Sigmoid colon (tissue), 7 donors: ENCODE data around the gene EEF2KMT. TPM values are rescaled to one million over a fixed set of nuclear protein-coding genes. Genes with fewer than 3 reads are reported as not detected.
"Not testable (repeated sequence)": the region's sequence is repeated elsewhere in the genome, so short reads cannot be mapped to it uniquely, and the experiment has no call there.

Experiments
- DNase-seq: peaks from one replicate; pipeline ENCODE4 v3.0.0-alpha.2; 2019
- H3K27ac ChIP-seq, 4 donors: fragments of 200-600 bp; sonication (generic); one replicate each; pipeline ENCODE4 v1.5.1; 2016 to 2019; ENCODE audit warnings: mild to moderate bottlenecking in 1 of 4
- H3K27me3 ChIP-seq, 3 donors: fragments of 200-600 bp; sonication (generic); one replicate each; pipeline ENCODE4 v1.5.1; 2019; ENCODE audit warnings: mild to moderate bottlenecking in 1 of 3
- H3K36me3 ChIP-seq, 4 donors: fragments of 200-600 bp; sonication (generic); one replicate each; pipeline ENCODE4 v1.5.1; 2016 to 2019
- H3K4me1 ChIP-seq, 4 donors: fragments of 200-600 bp; sonication (generic); one replicate each; pipeline ENCODE4 v1.5.1; 2017 to 2019
- H3K4me3 ChIP-seq, 4 donors: fragments of 200-600 bp; sonication (generic); one replicate each; pipeline ENCODE4 v1.5.1; 2017 to 2019; ENCODE audit warnings: mild to moderate bottlenecking in 2 of 4, moderate library complexity in 1 of 4
- H3K9me3 ChIP-seq, 4 donors: fragments of 200-600 bp in 3 of 4; sonication (generic) in 3 of 4; one replicate each; pipeline versions ENCODE4 v1.5.1 to v1.6.1; 2013 to 2019
- CTCF ChIP-seq, 4 experiments: fragments of 450-650 bp in 3 of 4; fragments of 200-600 bp in 1 of 4; IDR thresholded peaks; one replicate each; pipeline ENCODE4 v1.5.1; 2016 to 2019; ENCODE audit warnings: antibody characterized with exemption in 4 of 4, mild to moderate bottlenecking in 3 of 4, moderate library complexity in 2 of 4
- EP300 ChIP-seq, 4 donors: sonication (generic); formaldehyde crosslinking; IDR thresholded peaks; one replicate each; pipeline ENCODE4 v1.6.1; 2017; ENCODE audit warnings: antibody characterized with exemption in 4 of 4
- POLR2A ChIP-seq, 2 donors: fragments of 450-650 bp; IDR thresholded peaks; one replicate each; pipeline ENCODE4 v1.6.1; 2016; ENCODE audit warnings: antibody characterized with exemption in 2 of 2, mild to moderate bottlenecking in 2 of 2, moderate library complexity in 2 of 2
- POLR2AphosphoS5 ChIP-seq, 4 donors: sonication (generic); formaldehyde crosslinking; IDR thresholded peaks; one replicate each; pipeline ENCODE4 v1.6.1; 2017; ENCODE audit warnings: antibody characterized with exemption in 4 of 4
- WGBS, 2 donors: extraction: QIAGEN DNeasy Blood & Tissue Kit; methylation state at CpG; one replicate each; pipeline ENCODE4 v1.1.7; 2013; 5-methylcytosine and 5-hydroxymethylcytosine counted together
- intact Hi-C: fragments of 100-400 bp; cut with DNase I; formaldehyde crosslinking; loops from one replicate; pipeline ENCODE4 v1.15.1; 2023
- polyA plus RNA-seq, 3 donors: library from polyadenylated mRNA; stranded (reverse); fragments of 200-250 nt; gene quantifications; one replicate each; pipeline ENCODE4 v1.2.3, GENCODE V29; 2013
- total RNA-seq, 4 donors: library from RNA; depleted of rRNA; stranded (reverse); fragments of >200 nt; gene quantifications; one replicate each; pipeline ENCODE4 v1.1.0, GENCODE V29; 2016
- donor health status: healthy with polysubstance abuse.
- donor health status: Bipolar disorder and iron deficiency.
- donor health status: healthy.

EEF2KMT gene
- total and polyA plus RNA-seq, 7 donors = 4.2 to 11.1 (median 8.6) TPM

- H3K4me3 ChIP-seq, intact Hi-C loops, H3K9me3 ChIP-seq, H3K4me1 ChIP-seq, H3K27me3 ChIP-seq, DNase-seq, H3K27ac ChIP-seq: not testable (repeated sequence)
- H3K36me3 ChIP-seq = peaks cover 6 to 85% (median 29%) of the 10 kb centered on the region in 4 donors
- 30 to 67% methylated on average over 12 of the region's 12 CpGs for WGBS, 2 donors
Measured at GRCh38 chr16:5080461-5080860, 17.1 kb downstream of the EEF2KMT start.

- Histone ChIP-seq H3K27ac (no peak overlapping the region), H3K9me3 (no peaks in the 10 kb centered on the region), H3K27me3 (no peaks in the 10 kb centered on the region), H3K4me3 (no peak overlapping the region), H3K4me1 (no peaks in the 10 kb centered on the region), H3K36me3 (peaks cover 6 to 88% (median 31%) of the 10 kb centered on the region in 4 donors)
- WGBS, 2 donors = 92 to 98% methylated on average over 17 of the region's 17 CpGs
- TF ChIP-seq POLR2A (IDR thresholded peaks at IDR 0.05) = no peak
- TF ChIP-seq POLR2AphosphoS5 (IDR thresholded peaks at IDR 0.05) = no peak
- TF ChIP-seq EP300 (IDR thresholded peaks at IDR 0.05) = no peak
- no peak for TF ChIP-seq CTCF (IDR thresholded peaks at IDR 0.05)
- intact Hi-C loops = no loop called here
- no peak for DNase-seq
Measured at GRCh38 chr16:5078626-5079025, 19.0 kb downstream of the EEF2KMT start.

GRCh38 chr16:5077304-5077703 is 20.3 kb downstream of the EEF2KMT start:
- no peak for DNase-seq
- intact Hi-C loops = no loop called here
- Histone ChIP-seq H3K27me3 (no peaks in the 10 kb centered on the region), H3K4me1 (peaks cover 0 to 9% (median 6%) of the 10 kb centered on the region in 4 donors), H3K4me3 (no peak overlapping the region), H3K27ac (no peak overlapping the region), H3K36me3 (peaks cover 6 to 75% (median 28%) of the 10 kb centered on the region in 4 donors), H3K9me3 (no peaks in the 10 kb centered on the region)
- TF ChIP-seq EP300 (IDR thresholded peaks at IDR 0.05) (no peak), POLR2A (IDR thresholded peaks at IDR 0.05) (no peak), CTCF (IDR thresholded peaks at IDR 0.05) (no peak), POLR2AphosphoS5 (IDR thresholded peaks at IDR 0.05) (no peak)
- 98% methylated on average over 13 of the region's 13 CpGs for WGBS, 2 donors

GRCh38 chr16:5075637-5076036 is 22.0 kb downstream of the EEF2KMT start:
- H3K9me3 ChIP-seq = no peaks in the 10 kb centered on the region
- DNase-seq = no peak
- TF ChIP-seq CTCF (IDR thresholded peaks at IDR 0.05) (no peak), EP300 (IDR thresholded peaks at IDR 0.05) (no peak), POLR2AphosphoS5 (IDR thresholded peaks at IDR 0.05) (no peak), POLR2A (IDR thresholded peaks at IDR 0.05) (no peak)
- H3K27me3 ChIP-seq = no peaks in the 10 kb centered on the region
- H3K27ac ChIP-seq = no peak overlapping the region
- no peak overlapping the region for H3K4me3 ChIP-seq
- H3K36me3 ChIP-seq = peaks cover 6 to 61% (median 21%) of the 10 kb centered on the region in 4 donors
- intact Hi-C loops = no loop called here
- peaks cover 0 to 18% (median 13%) of the 10 kb centered on the region in 4 donors for H3K4me1 ChIP-seq
- 90 to 92% methylated on average over 5 of the region's 5 CpGs for WGBS, 2 donors

- H3K4me3 ChIP-seq, H3K27ac ChIP-seq, DNase-seq, H3K9me3 ChIP-seq, H3K27me3 ChIP-seq: not testable (repeated sequence)
- intact Hi-C loops = loop anchor here (5.0 kb wide), 1 partner anchor 41 kb away; the partner anchor contains the start of gene NAGPA
- Histone ChIP-seq H3K4me1 (peaks cover 0 to 18% (median 13%) of the 10 kb centered on the region in 4 donors), H3K36me3 (peaks cover 6 to 45% (median 20%) of the 10 kb centered on the region in 4 donors)
- WGBS, 2 donors = 94% methylated on average over 15 of the region's 15 CpGs
Measured at GRCh38 chr16:5073771-5074170, 23.8 kb downstream of the EEF2KMT start.

GRCh38 chr16:5073279-5073629 is 24.3 kb downstream of the EEF2KMT start:
- H3K9me3 ChIP-seq = no peaks in the 10 kb centered on the region
- TF ChIP-seq POLR2AphosphoS5 (IDR thresholded peaks at IDR 0.05) (no peak), EP300 (IDR thresholded peaks at IDR 0.05) (no peak), POLR2A (IDR thresholded peaks at IDR 0.05) (no peak), CTCF (IDR thresholded peaks at IDR 0.05) (no peak)
- intact Hi-C loops = loop anchor here (5.0 kb wide), 1 partner anchor 41 kb away; the partner anchor contains the start of gene NAGPA
- H3K27me3 ChIP-seq = no peaks in the 10 kb centered on the region
- peaks cover 0 to 18% (median 13%) of the 10 kb centered on the region in 4 donors for H3K4me1 ChIP-seq
- H3K27ac ChIP-seq = no peak overlapping the region
- peaks cover 6 to 40% (median 18%) of the 10 kb centered on the region in 4 donors for H3K36me3 ChIP-seq
- H3K4me3 ChIP-seq = no peak overlapping the region
- 86 to 91% methylated on average over 2 of the region's 2 CpGs for WGBS, 2 donors
- no peak for DNase-seq
